ENCODE data around the gene MYH2.

MYH2 gene

DNA sequence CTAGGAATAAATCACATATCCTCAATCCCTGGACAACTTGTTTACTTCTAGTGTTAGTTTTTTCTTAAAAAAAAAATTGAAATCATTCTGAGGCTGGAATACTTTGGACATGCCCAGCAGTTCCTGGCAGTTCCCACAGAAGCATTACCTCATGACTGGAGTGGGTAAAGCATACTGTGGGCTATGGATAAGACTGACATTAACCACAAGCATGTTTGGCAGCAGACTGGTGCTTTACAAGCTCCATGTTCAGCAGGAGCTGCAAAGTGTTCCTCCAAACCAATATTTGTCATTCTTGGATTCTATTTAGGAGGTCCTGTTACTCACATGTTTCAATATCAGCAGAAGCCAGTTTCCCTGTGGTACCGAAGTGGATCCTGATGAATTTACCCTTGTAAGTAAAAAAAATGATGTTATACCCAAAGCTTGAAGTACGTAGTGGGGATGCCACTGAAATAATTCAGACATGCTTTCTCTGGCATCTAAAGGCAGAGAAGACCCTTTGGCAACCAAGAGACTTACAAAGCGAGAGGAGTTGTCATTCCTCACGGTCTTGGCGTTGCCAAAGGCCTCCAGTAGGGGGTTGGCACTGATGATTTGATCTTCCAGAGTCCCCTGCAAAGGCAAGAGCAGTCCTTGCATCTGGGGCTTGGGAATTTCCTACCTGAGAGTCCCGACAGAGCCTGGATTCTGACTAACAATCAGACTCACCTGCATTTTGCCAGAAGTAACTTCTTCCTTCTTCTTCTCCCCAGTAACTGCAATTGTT, 36.0 kb downstream of the MYH2 start:
- DNase-seq = no peak

DNA sequence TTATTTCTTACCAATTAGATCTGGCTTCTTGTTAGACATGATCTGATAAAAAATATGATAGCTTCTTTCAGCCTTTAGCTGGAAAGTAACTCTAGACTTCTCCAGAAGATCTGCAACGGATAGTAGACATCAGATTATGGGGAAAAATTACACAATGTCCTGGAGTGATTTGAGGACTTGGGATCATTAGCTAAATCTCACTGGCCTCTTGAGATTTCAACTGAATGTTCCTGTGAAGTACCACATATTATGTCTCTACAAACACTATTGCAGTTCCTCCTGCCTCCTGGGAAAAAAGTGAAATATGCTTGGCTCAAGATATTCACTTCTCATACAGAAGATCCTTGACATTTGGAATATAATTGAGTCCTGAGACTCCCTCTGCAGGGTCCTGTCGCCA, 36.6 kb downstream of the MYH2 start:
- no peak for DNase-seq

DNA sequence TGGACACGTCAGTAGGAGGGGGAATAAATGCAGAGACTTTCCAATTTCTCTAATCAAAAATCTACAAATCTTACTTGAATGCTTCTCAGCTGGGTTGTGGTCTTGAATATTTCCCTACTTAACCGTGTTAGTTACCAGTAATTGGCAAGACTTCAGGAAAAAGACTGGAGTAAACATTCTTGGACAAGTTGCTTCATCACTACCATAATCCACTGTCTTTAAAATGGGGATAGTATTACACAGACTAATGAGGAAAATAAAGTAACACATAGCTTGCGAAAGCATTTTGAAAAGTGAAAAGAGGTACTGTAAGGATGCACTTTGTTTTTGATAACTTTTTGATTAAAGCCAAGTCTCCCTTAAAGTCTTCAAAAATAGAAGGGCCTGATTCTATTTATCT, 49.5 kb downstream of the MYH2 start:
- DNase-seq = no peak

DNA sequence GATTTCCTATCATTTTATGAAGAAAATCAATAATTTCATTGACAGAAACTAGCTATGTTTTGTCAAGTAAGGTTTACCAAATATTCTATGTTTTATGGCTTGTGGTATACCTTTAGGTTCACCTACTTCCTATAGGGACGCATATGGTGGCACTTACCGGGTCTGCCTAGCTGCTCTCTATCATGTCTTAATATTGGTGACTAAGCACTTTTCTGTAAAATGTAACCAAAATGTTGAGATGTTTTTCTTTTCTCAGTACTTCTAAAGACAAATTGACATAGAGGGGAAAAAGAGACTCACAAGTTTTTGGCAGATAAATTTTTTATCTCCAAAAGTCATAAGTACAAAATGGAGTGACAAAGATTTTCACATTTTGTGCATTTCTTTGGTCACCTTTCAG, 57.5 kb downstream of the MYH2 start:
- DNase-seq = no peak

DNA sequence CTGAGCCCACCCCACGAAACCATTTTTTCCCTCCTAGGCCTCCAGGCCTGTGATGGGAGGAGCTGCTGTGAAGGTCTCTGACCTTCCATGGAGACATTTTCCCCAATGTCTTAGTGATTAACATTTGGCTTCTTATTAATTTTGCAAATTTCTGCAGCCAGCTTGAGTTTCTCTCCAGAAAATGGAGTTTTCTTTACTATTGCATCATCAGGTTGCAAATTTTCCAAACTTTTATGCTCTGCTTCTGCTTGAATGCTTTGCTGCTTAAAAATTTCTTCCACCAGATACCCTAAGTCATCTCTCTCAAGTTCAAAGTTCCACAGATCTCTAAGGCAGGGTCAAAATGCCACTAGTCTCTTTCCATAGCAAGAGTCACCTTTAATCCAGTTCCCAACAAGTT, 67.2 kb downstream of the MYH2 start:
- DNase-seq = no peak

DNA sequence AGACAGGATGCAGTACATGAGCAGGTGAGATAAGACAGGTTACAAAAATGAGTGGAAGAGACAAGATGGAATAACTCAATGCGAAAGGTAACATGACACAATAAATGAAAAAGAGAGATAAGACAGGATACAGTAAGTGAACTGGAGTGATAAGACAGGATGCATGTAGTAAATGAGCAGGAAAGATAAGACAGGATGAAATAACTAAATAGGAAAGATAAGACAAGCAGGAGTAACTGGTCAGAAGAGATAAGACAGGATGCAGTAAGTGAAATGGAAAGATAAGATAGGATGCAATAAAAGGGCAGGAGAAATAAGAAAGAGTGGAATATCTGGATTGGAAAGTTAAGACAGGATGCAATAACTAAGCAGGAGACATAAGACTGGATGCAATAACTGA, 71.8 kb downstream of the MYH2 start:
- no peak for DNase-seq

DNA sequence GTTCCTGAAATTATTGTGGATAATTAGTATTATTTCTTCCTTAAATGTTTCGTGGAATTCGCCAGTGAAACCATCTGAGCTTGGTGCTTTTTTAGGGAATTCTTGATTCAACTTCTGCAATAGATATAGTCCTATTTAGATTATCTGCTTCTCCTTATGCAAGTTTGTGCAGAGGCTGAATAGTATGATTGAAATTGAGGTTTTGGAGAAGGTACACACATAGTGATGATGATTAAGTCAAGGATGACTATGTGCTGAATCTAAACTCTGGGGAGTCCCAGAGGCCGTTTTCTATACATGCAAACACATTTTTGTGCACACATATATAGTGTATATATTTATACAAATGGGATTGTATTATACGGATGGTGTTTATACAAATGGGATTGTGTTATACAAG, 74.9 kb downstream of the MYH2 start:
- DNase-seq = no peak

DNA sequence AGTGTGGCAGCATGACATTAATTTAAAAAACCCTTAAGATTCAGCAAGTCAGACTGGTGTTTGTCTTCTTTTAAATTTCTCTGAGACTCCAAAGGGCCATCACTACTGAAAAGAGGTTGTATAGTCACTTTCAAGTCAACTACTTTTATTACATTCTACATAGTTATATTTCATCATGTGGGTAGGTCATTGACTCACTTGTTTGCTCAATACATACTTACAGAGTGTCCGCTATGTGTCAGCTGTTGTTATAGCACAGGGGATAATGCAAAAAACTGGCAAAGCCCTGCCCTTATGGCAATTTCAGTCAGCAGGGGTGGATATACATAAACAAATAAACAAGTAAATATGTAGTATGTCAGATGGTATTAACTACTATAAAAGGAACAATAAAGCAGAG, 77.6 kb downstream of the MYH2 start:
- no peak for DNase-seq
